RWPE1 (cell line): ENCODE results near the gene MID1.
A peak's percentile ranks its signal among the peaks of the same experiment; 100 is the strongest.

Source experiments
- CTCF ChIA-PET: fragments of 350-600 bp; sonication (Branson Sonifier 250); formaldehyde crosslinking; extraction: SDS; loops from one replicate; lab custom pipeline; 2021; lab: Yijun Ruan, JAX
- POLR2A ChIA-PET: fragments of 400-600 bp; formaldehyde crosslinking; extraction: SDS; loops from one replicate; lab custom pipeline; 2020; ENCODE audit warnings: antibody characterized with exemption; ENCODE audit not compliant: low non-redundant PET; lab: Yijun Ruan, JAX
- DNase-seq: peaks from one replicate; pipeline ENCODE4 v3.0.0; 2012; ENCODE audit warnings: low spot score
- H3K27ac ChIP-seq: fragments of 450-650 bp; 2 replicates; pipeline ENCODE4 v1.5.1; 2017
- TF ChIP-seq, protein P1 (sequence below): fragments of 450-650 bp; conservative IDR thresholded peaks from 2 replicates; pipeline ENCODE4 v1.5.1; 2017; ENCODE audit warnings: low read depth, mild to moderate bottlenecking

MID1 gene

GRCh38 chrX:10453945-10454344, 166.4 kb downstream of the MID1 start:
- ChIA-PET POLR2A (no interaction called here), CTCF (interaction anchor here (0.6 to 0.7 kb wide), 2 partner anchors 19 to 1102 kb away, joined by 3 read pairs; no protein-coding TSS in a partner anchor)
- TF ChIP-seq, protein P1, sequence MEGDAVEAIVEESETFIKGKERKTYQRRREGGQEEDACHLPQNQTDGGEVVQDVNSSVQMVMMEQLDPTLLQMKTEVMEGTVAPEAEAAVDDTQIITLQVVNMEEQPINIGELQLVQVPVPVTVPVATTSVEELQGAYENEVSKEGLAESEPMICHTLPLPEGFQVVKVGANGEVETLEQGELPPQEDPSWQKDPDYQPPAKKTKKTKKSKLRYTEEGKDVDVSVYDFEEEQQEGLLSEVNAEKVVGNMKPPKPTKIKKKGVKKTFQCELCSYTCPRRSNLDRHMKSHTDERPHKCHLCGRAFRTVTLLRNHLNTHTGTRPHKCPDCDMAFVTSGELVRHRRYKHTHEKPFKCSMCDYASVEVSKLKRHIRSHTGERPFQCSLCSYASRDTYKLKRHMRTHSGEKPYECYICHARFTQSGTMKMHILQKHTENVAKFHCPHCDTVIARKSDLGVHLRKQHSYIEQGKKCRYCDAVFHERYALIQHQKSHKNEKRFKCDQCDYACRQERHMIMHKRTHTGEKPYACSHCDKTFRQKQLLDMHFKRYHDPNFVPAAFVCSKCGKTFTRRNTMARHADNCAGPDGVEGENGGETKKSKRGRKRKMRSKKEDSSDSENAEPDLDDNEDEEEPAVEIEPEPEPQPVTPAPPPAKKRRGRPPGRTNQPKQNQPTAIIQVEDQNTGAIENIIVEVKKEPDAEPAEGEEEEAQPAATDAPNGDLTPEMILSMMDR: no peak
- H3K27ac ChIP-seq: no peak overlapping the region
- DNase-seq: no peak

- TF ChIP-seq, protein P1: no peak
- no peak for DNase-seq
- ChIA-PET POLR2A (no interaction called here), CTCF (no interaction called here)
- H3K27ac ChIP-seq: peak overlapping the region; percentile 80
Measured at GRCh38 chrX:10450959-10451355, 169.4 kb downstream of the MID1 start.

GRCh38 chrX:10450229-10450958, 170.0 kb downstream of the MID1 start:
- peak; percentile 47 for DNase-seq
- POLR2A ChIA-PET: no interaction called here
- CTCF ChIA-PET: no interaction called here
- H3K27ac ChIP-seq: no peak overlapping the region
- TF ChIP-seq, protein P1: no peak

GRCh38 chrX:10447564-10448214, 172.7 kb downstream of the MID1 start:
- TF ChIP-seq, protein P1: no peak
- H3K27ac ChIP-seq: no peak overlapping the region
- DNase-seq: peak; percentile 5
- ChIA-PET CTCF (interaction anchor here (0.6 kb wide), 1 partner anchor 357 kb away, joined by 3 read pairs; no protein-coding TSS in a partner anchor), POLR2A (no interaction called here)

GRCh38 chrX:10444204-10444603, 176.2 kb downstream of the MID1 start:
- no peak overlapping the region for H3K27ac ChIP-seq
- no peak for DNase-seq
- ChIA-PET CTCF (no interaction called here), POLR2A (no interaction called here)
- TF ChIP-seq, protein P1: no peak

- ChIA-PET POLR2A (no interaction called here), CTCF (interaction anchor here (0.6 kb wide), 1 partner anchor 261 kb away, joined by 3 read pairs; no protein-coding TSS in a partner anchor)
- DNase-seq: no peak
- TF ChIP-seq, protein P1: no peak
- no peak overlapping the region for H3K27ac ChIP-seq
Measured at GRCh38 chrX:10441464-10441863, 178.9 kb downstream of the MID1 start.
